ENCODE results near the gene PTCD1. TPM values are rescaled to one million over a fixed set of nuclear protein-coding genes. Genes with fewer than 3 reads are reported as not detected.
"Not testable (repeated sequence)": the region's sequence is repeated elsewhere in the genome, so short reads cannot be mapped to it uniquely, and the experiment has no call there.

Gene PTCD1
- total RNA-seq, 1 donor from 2014 or later: 10.5 TPM

GRCh38 chr7:99387912-99388311 lies 50.7 kb downstream of the PTCD1 start:
- H2AFZ ChIP-seq (replicated peaks): no peak overlapping the region
- H3K4me2 ChIP-seq: no peak overlapping the region
- no peak overlapping the region for H3K27ac ChIP-seq
- no peaks in the 10 kb centered on the region for H4K20me1 ChIP-seq (ENCODE audit: low read depth)
- peaks cover 2% of the 10 kb centered on the region for H3K27me3 Mint-ChIP-seq (ENCODE audit: insufficient read depth, low read depth)
- peaks cover 19% of the 10 kb centered on the region for H3F3A ChIP-seq (ENCODE audit: low read depth)
- DNase-seq (ENCODE audit: low spot score): no peak
- H3K36me3 ChIP-seq: no peaks in the 10 kb centered on the region
- H3K79me2 ChIP-seq (ENCODE audit: low read depth): no peaks in the 10 kb centered on the region
- peaks cover 3% of the 10 kb centered on the region for H3K36me3 Mint-ChIP-seq
- no peaks in the 10 kb centered on the region for H3K27me3 ChIP-seq
- H3K4me3 ChIP-seq: no peak overlapping the region
- no peaks in the 10 kb centered on the region for H3K4me1 Mint-ChIP-seq
- H3K9ac ChIP-seq: no peak overlapping the region
- no peaks in the 10 kb centered on the region for H3K9me3 ChIP-seq (ENCODE audit: low read depth)
- TF ChIP-seq EZH2phosphoT487 (IDR thresholded peaks at IDR 0.05): no peak
- TF ChIP-seq CTCF (IDR thresholded peaks at IDR 0.05): no peak
- no peak for TF ChIP-seq EZH2 (IDR thresholded peaks at IDR 0.05)
- no peak overlapping the region for H3K27ac Mint-ChIP-seq
- H3K4me1 ChIP-seq: no peaks in the 10 kb centered on the region
- H3K9me3 Mint-ChIP-seq: no peaks in the 10 kb centered on the region
- H3K4me3 Mint-ChIP-seq: no peak overlapping the region

DNA sequence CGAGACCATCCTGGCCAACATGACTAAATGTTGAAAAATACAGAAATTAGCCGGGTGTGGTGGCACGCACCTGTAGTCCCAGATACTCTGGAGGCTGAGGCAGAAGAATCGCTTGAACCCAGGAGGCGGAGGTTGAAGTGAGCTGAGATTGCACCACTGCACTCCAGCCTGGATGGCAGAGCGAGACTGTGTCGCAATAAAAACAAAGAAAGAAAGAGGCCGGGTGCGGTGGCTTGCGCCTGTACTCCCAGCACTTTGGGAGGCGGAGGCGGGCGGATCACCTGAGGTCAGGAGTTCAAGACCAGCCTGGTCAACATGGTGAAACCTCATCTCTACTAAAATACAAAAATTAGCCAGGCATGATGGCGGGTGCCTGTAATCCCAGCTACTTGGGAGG lies 51.4 kb downstream of the PTCD1 start:
- H3K27ac Mint-ChIP-seq; H3K27me3 Mint-ChIP-seq (ENCODE audit: insufficient read depth, low read depth); H3K9me3 Mint-ChIP-seq: not testable (repeated sequence)

DNA sequence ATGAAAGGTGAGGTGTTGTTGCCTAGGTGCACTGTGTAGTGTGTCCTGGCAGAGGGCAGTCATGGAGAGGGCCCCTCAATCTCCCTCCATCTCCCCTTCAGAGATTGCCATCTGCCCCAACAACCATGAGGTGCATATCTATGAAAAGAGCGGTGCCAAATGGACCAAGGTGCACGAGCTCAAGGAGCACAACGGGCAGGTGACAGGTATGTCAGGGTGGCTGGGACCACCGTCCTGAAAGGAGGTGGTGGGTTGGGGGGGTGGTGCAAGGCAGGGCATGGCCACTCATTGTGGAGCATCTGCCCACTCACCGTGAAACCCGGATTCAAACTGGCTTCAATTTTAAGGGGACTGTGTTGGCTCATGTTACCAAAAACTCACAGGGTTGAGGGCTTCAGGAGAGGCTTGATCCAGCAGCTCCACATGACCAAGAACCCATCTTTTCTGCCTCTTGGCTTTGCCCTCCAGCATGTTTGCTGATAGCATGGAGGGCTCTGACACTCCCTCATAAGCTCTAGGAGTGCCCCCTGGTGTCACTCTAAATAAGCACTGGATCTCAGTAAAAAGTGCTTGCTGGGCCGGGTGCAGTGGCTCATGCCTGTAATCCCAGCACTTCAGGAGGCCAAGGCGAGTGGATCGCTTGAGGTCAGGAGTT lies 51.9 kb downstream of the PTCD1 start:
- Mint-ChIP-seq H3K27ac (no peak overlapping the region), H3K27me3 (ENCODE audit: insufficient read depth, low read depth) (peaks cover 2% of the 10 kb centered on the region), H3K4me3 (no peak overlapping the region), H3K9me3 (no peaks in the 10 kb centered on the region), H3K36me3 (peaks cover 2% of the 10 kb centered on the region), H3K4me1 (no peaks in the 10 kb centered on the region)
- Histone ChIP-seq H2AFZ (replicated peaks) (no peak overlapping the region), H3K9ac (no peak overlapping the region), H3K4me1 (no peaks in the 10 kb centered on the region), H3K9me3 (ENCODE audit: low read depth) (no peaks in the 10 kb centered on the region), H3F3A (ENCODE audit: low read depth) (peaks cover 7% of the 10 kb centered on the region), H3K36me3 (no peaks in the 10 kb centered on the region), H4K20me1 (ENCODE audit: low read depth) (no peaks in the 10 kb centered on the region), H3K27me3 (no peaks in the 10 kb centered on the region), H3K4me2 (no peak overlapping the region), H3K79me2 (ENCODE audit: low read depth) (no peaks in the 10 kb centered on the region), H3K27ac (no peak overlapping the region), H3K4me3 (no peak overlapping the region)
- TF ChIP-seq CTCF (IDR thresholded peaks at IDR 0.05): peak; percentile 19
- TF ChIP-seq EZH2phosphoT487 (IDR thresholded peaks at IDR 0.05): no peak
- TF ChIP-seq EZH2 (IDR thresholded peaks at IDR 0.05): no peak
- DNase-seq (ENCODE audit: low spot score): no peak

More for the DNA sequence above, 51.4 kb downstream of the PTCD1 start:
- H3K4me2 ChIP-seq; H3K4me3 Mint-ChIP-seq; H3K27ac ChIP-seq; H3K27me3 ChIP-seq; H4K20me1 ChIP-seq (ENCODE audit: low read depth); H3K4me1 ChIP-seq; H3K36me3 ChIP-seq; H3K9me3 ChIP-seq (ENCODE audit: low read depth); H3K36me3 Mint-ChIP-seq; H2AFZ ChIP-seq (replicated peaks); H3K9ac ChIP-seq; H3K4me3 ChIP-seq; DNase-seq (ENCODE audit: low spot score); H3K79me2 ChIP-seq (ENCODE audit: low read depth); H3K4me1 Mint-ChIP-seq: not testable (repeated sequence)
- peaks cover 12% of the 10 kb centered on the region for H3F3A ChIP-seq (ENCODE audit: low read depth)

GRCh38 chr7:99385564-99385963 lies 53.0 kb downstream of the PTCD1 start:
- Histone ChIP-seq H3K4me3 (no peak overlapping the region), H2AFZ (replicated peaks) (no peak overlapping the region), H3K36me3 (no peaks in the 10 kb centered on the region), H4K20me1 (ENCODE audit: low read depth) (no peaks in the 10 kb centered on the region), H3F3A (ENCODE audit: low read depth) (no peaks in the 10 kb centered on the region), H3K27me3 (no peaks in the 10 kb centered on the region), H3K9ac (no peak overlapping the region), H3K4me2 (no peak overlapping the region), H3K79me2 (ENCODE audit: low read depth) (no peaks in the 10 kb centered on the region), H3K9me3 (ENCODE audit: low read depth) (no peaks in the 10 kb centered on the region), H3K4me1 (no peaks in the 10 kb centered on the region), H3K27ac (no peak overlapping the region)
- Mint-ChIP-seq H3K36me3 (no peaks in the 10 kb centered on the region), H3K4me3 (no peak overlapping the region), H3K27me3 (ENCODE audit: insufficient read depth, low read depth) (no peaks in the 10 kb centered on the region), H3K4me1 (no peaks in the 10 kb centered on the region), H3K27ac (no peak overlapping the region), H3K9me3 (no peaks in the 10 kb centered on the region)
- no peak for TF ChIP-seq EZH2phosphoT487 (IDR thresholded peaks at IDR 0.05)
- TF ChIP-seq CTCF (IDR thresholded peaks at IDR 0.05): no peak
- TF ChIP-seq EZH2 (IDR thresholded peaks at IDR 0.05): no peak
- DNase-seq (ENCODE audit: low spot score): no peak
